ENCODE measurements around the gene KIRREL3. TPM values are rescaled to one million over a fixed set of nuclear protein-coding genes. Genes with fewer than 3 reads are reported as not detected.

Gene KIRREL3
- total and polyA plus RNA-seq, 5 donors from 2014 or later: not detected

- ATAC-seq (ENCODE audit: low read depth in 2 of 2) (no peak), DNase-seq (no peak)
- peaks cover 0 to 2% (median 0%) of the 10 kb centered on the region in 7 donors for H3K9me3 Mint-ChIP-seq
- Histone ChIP-seq H3K4me1 (ENCODE audit: control insufficient read depth, insufficient read depth, low read length, poor library complexity, severe bottlenecking) (no peaks in the 10 kb centered on the region), H3K4me3 (ENCODE audit: low read depth, low read length) (no peak overlapping the region), H3K27me3 (ENCODE audit: control insufficient read depth, insufficient read depth, low read length) (no peaks in the 10 kb centered on the region), H3K9me3 (ENCODE audit: control insufficient read depth in 2 of 2, low read length in 2 of 2) (no peaks in the 10 kb centered on the region), H3K27ac (ENCODE audit: insufficient read depth, low read length, poor library complexity, severe bottlenecking) (no peak overlapping the region), H3K36me3 (ENCODE audit: control insufficient read depth, insufficient read depth, low read length) (no peaks in the 10 kb centered on the region)
- no peak overlapping the region for H3K27ac Mint-ChIP-seq
- H3K4me1 Mint-ChIP-seq: no peaks in the 10 kb centered on the region
- H3K27me3 Mint-ChIP-seq: peaks cover 11% of the 10 kb centered on the region
- no peak overlapping the region for H3K4me3 Mint-ChIP-seq
- H3K36me3 Mint-ChIP-seq: no peaks in the 10 kb centered on the region
Measured at GRCh38 chr11:126548581-126549550, 451.7 kb downstream of the KIRREL3 start.

GRCh38 chr11:126547691-126548090, 452.9 kb downstream of the KIRREL3 start:
- H3K4me3 Mint-ChIP-seq: no peak overlapping the region
- Histone ChIP-seq H3K4me1 (ENCODE audit: control insufficient read depth, insufficient read depth, low read length, poor library complexity, severe bottlenecking) (no peaks in the 10 kb centered on the region), H3K36me3 (ENCODE audit: control insufficient read depth, insufficient read depth, low read length) (no peaks in the 10 kb centered on the region), H3K4me3 (ENCODE audit: low read depth, low read length) (no peak overlapping the region), H3K9me3 (ENCODE audit: control insufficient read depth in 2 of 2, low read length in 2 of 2) (no peaks in the 10 kb centered on the region), H3K27ac (ENCODE audit: insufficient read depth, low read length, poor library complexity, severe bottlenecking) (no peak overlapping the region), H3K27me3 (ENCODE audit: control insufficient read depth, insufficient read depth, low read length) (peaks cover 2% of the 10 kb centered on the region)
- no peaks in the 10 kb centered on the region for H3K4me1 Mint-ChIP-seq
- H3K27ac Mint-ChIP-seq: peak overlapping the region in 1 of 3 donors; percentile 90
- DNase-seq (no peak), ATAC-seq (ENCODE audit: low read depth in 2 of 2) (no peak)
- H3K9me3 Mint-ChIP-seq: peaks cover 0 to 2% (median 0%) of the 10 kb centered on the region in 7 donors
- H3K27me3 Mint-ChIP-seq: peaks cover 15% of the 10 kb centered on the region
- no peaks in the 10 kb centered on the region for H3K36me3 Mint-ChIP-seq

GRCh38 chr11:126547161-126547560, 453.4 kb downstream of the KIRREL3 start:
- Mint-ChIP-seq H3K4me3 (no peak overlapping the region), H3K27ac (no peak overlapping the region), H3K4me1 (no peaks in the 10 kb centered on the region), H3K36me3 (no peaks in the 10 kb centered on the region), H3K9me3 (peaks cover 0 to 2% (median 0%) of the 10 kb centered on the region in 7 donors), H3K27me3 (peaks cover 15% of the 10 kb centered on the region)
- no peaks in the 10 kb centered on the region for H3K4me1 ChIP-seq (ENCODE audit: control insufficient read depth, insufficient read depth, low read length, poor library complexity, severe bottlenecking)
- H3K4me3 ChIP-seq (ENCODE audit: low read depth, low read length): no peak overlapping the region
- H3K9me3 ChIP-seq (ENCODE audit: control insufficient read depth in 2 of 2, low read length in 2 of 2): no peaks in the 10 kb centered on the region
- DNase-seq (no peak), ATAC-seq (ENCODE audit: low read depth in 2 of 2) (no peak)
- H3K27ac ChIP-seq (ENCODE audit: insufficient read depth, low read length, poor library complexity, severe bottlenecking): no peak overlapping the region
- no peaks in the 10 kb centered on the region for H3K36me3 ChIP-seq (ENCODE audit: control insufficient read depth, insufficient read depth, low read length)
- peaks cover 4% of the 10 kb centered on the region for H3K27me3 ChIP-seq (ENCODE audit: control insufficient read depth, insufficient read depth, low read length)

- Histone ChIP-seq H3K27me3 (ENCODE audit: control insufficient read depth, insufficient read depth, low read length) (peaks cover 4% of the 10 kb centered on the region), H3K36me3 (ENCODE audit: control insufficient read depth, insufficient read depth, low read length) (no peaks in the 10 kb centered on the region), H3K9me3 (ENCODE audit: control insufficient read depth in 2 of 2, low read length in 2 of 2) (no peaks in the 10 kb centered on the region), H3K27ac (ENCODE audit: insufficient read depth, low read length, poor library complexity, severe bottlenecking) (no peak overlapping the region), H3K4me1 (ENCODE audit: control insufficient read depth, insufficient read depth, low read length, poor library complexity, severe bottlenecking) (no peaks in the 10 kb centered on the region), H3K4me3 (ENCODE audit: low read depth, low read length) (no peak overlapping the region)
- Mint-ChIP-seq H3K27ac (no peak overlapping the region), H3K4me3 (no peak overlapping the region), H3K27me3 (peaks cover 15% of the 10 kb centered on the region), H3K4me1 (no peaks in the 10 kb centered on the region), H3K9me3 (peaks cover 0 to 2% (median 0%) of the 10 kb centered on the region in 7 donors), H3K36me3 (no peaks in the 10 kb centered on the region)
- ATAC-seq (ENCODE audit: low read depth in 2 of 2): no peak
- no peak for DNase-seq
Measured at GRCh38 chr11:126546694-126547093, 453.9 kb downstream of the KIRREL3 start.

GRCh38 chr11:126546191-126546590, 454.4 kb downstream of the KIRREL3 start:
- H3K4me1 Mint-ChIP-seq: no peaks in the 10 kb centered on the region

GRCh38 chr11:126545057-126545555, 455.5 kb downstream of the KIRREL3 start:
- H3K4me1 ChIP-seq (ENCODE audit: control insufficient read depth, insufficient read depth, low read length, poor library complexity, severe bottlenecking): no peaks in the 10 kb centered on the region
- H3K9me3 ChIP-seq (ENCODE audit: control insufficient read depth in 2 of 2, low read length in 2 of 2): no peaks in the 10 kb centered on the region
- no peak overlapping the region for H3K27ac ChIP-seq (ENCODE audit: insufficient read depth, low read length, poor library complexity, severe bottlenecking)
- no peak for ATAC-seq (ENCODE audit: low read depth in 2 of 2)
- peaks cover 11% of the 10 kb centered on the region for H3K27me3 Mint-ChIP-seq
- H3K27me3 ChIP-seq (ENCODE audit: control insufficient read depth, insufficient read depth, low read length): peaks cover 4% of the 10 kb centered on the region
- no peak overlapping the region for H3K4me3 ChIP-seq (ENCODE audit: low read depth, low read length)
- DNase-seq: no peak
- no peaks in the 10 kb centered on the region for H3K4me1 Mint-ChIP-seq
- no peak overlapping the region for H3K27ac Mint-ChIP-seq
- no peaks in the 10 kb centered on the region for H3K36me3 ChIP-seq (ENCODE audit: control insufficient read depth, insufficient read depth, low read length)
- peaks cover 0 to 2% (median 0%) of the 10 kb centered on the region in 7 donors for H3K9me3 Mint-ChIP-seq
- H3K36me3 Mint-ChIP-seq: no peaks in the 10 kb centered on the region
- H3K4me3 Mint-ChIP-seq: no peak overlapping the region

More at GRCh38 chr11:126546191-126546590, 454.4 kb downstream of the KIRREL3 start:
- H3K4me1 ChIP-seq (ENCODE audit: control insufficient read depth, insufficient read depth, low read length, poor library complexity, severe bottlenecking): no peaks in the 10 kb centered on the region
- DNase-seq (no peak), ATAC-seq (ENCODE audit: low read depth in 2 of 2) (no peak)
- H3K27ac ChIP-seq (ENCODE audit: insufficient read depth, low read length, poor library complexity, severe bottlenecking): no peak overlapping the region
- Mint-ChIP-seq H3K27me3 (peaks cover 15% of the 10 kb centered on the region), H3K27ac (no peak overlapping the region), H3K4me3 (no peak overlapping the region), H3K36me3 (no peaks in the 10 kb centered on the region), H3K9me3 (peaks cover 0 to 2% (median 0%) of the 10 kb centered on the region in 7 donors)
- H3K36me3 ChIP-seq (ENCODE audit: control insufficient read depth, insufficient read depth, low read length): no peaks in the 10 kb centered on the region
- peaks cover 4% of the 10 kb centered on the region for H3K27me3 ChIP-seq (ENCODE audit: control insufficient read depth, insufficient read depth, low read length)
- no peak overlapping the region for H3K4me3 ChIP-seq (ENCODE audit: low read depth, low read length)
- H3K9me3 ChIP-seq (ENCODE audit: control insufficient read depth in 2 of 2, low read length in 2 of 2): no peaks in the 10 kb centered on the region

GRCh38 chr11:126544108-126545056, 456.2 kb downstream of the KIRREL3 start:
- H3K9me3 ChIP-seq (ENCODE audit: control insufficient read depth in 2 of 2, low read length in 2 of 2): no peaks in the 10 kb centered on the region
- DNase-seq: no peak
- no peak overlapping the region for H3K27ac Mint-ChIP-seq
- H3K27ac ChIP-seq (ENCODE audit: insufficient read depth, low read length, poor library complexity, severe bottlenecking): no peak overlapping the region
- peaks cover 11% of the 10 kb centered on the region for H3K27me3 Mint-ChIP-seq
- peaks cover 0 to 2% (median 0%) of the 10 kb centered on the region in 7 donors for H3K9me3 Mint-ChIP-seq
- H3K36me3 ChIP-seq (ENCODE audit: control insufficient read depth, insufficient read depth, low read length): no peaks in the 10 kb centered on the region
- H3K4me1 Mint-ChIP-seq: no peaks in the 10 kb centered on the region
- no peak for ATAC-seq (ENCODE audit: low read depth in 2 of 2)
- peaks cover 4% of the 10 kb centered on the region for H3K27me3 ChIP-seq (ENCODE audit: control insufficient read depth, insufficient read depth, low read length)
- no peak overlapping the region for H3K4me3 Mint-ChIP-seq
- no peaks in the 10 kb centered on the region for H3K4me1 ChIP-seq (ENCODE audit: control insufficient read depth, insufficient read depth, low read length, poor library complexity, severe bottlenecking)
- no peaks in the 10 kb centered on the region for H3K36me3 Mint-ChIP-seq
- H3K4me3 ChIP-seq (ENCODE audit: low read depth, low read length): no peak overlapping the region
